GM08714 (cell line): Measurements from ENCODE around the gene HES7.
A peak's percentile ranks its signal among the peaks of the same experiment; 100 is the strongest.

Source experiments
- H3K4me3 ChIP-seq: fragments of 200-500 bp; sonication (Bioruptor generic); 2 replicates; pipeline ENCODE4 v1.5.1; 2014; ENCODE audit warnings: mild to moderate bottlenecking, low read length, inconsistent platforms
- ZNF274 ChIP-seq: IDR thresholded peaks from 2 replicates; pipeline ENCODE4 v1.6.1; 2012; ENCODE audit warnings: mild to moderate bottlenecking, low read depth, low read length

HES7 gene

GRCh38 chr17:8123695-8124349, at the start of gene HES7:
Gene HES7, minus strand, starts transcription at chr17:8124106. Its CDS starts 22 bp downstream, at chr17:8124084.
- H3K4me3 ChIP-seq, result peak within 1 kb of the TSS; percentile 84; the same call in 1 of the 2 replicates
- TF ChIP-seq ZNF274, result no peak

- TF ChIP-seq ZNF274, result no peak
- H3K4me3 ChIP-seq, result peak overlapping the region; percentile 71
Measured at GRCh38 chr17:8173056-8173870, 49.4 kb upstream of the HES7 start.

DNA sequence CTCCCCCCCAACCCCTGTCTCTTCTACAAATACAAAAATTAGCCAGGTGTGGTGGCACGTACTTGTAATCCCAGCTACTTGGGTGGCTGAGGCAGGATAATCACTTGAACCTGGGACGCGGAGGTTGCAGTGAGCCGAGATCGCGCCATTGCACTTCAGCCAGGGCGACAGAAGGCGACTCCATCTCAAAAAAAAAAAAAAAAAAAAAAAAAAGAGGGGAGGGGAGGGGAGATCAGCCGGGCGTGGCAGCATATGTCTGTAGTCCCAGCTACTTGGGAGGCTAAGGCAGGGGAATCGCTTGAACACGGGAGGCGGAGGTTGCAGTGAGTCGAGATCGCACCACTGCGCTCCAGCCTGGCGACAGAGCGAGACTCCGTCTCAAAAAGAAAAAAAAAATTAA, 46.3 kb upstream of the HES7 start:
- H3K4me3 ChIP-seq, result peak overlapping the region; percentile 3; the same call in 1 of the 2 replicates

DNA sequence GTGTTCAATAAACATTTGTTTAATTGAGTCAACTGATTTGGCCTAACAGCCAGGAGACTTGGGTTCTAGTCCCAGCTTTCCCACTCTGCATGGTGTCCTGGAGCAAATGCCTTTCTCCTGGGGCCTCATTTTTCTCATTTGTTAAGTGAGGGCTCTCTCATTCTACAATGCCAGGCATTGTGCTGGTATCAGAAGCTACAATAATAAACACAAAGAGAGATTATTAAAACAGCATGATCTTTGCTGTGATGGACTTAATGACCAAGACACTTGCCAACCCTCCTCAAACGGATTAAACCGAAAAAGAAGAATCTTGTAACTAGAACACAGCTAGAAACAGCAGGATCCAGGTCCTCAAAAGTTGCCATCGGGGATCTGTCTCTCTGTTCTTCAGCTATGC, 43.6 kb upstream of the HES7 start:
- TF ChIP-seq ZNF274, result no peak
- H3K4me3 ChIP-seq, result no peak overlapping the region

DNA sequence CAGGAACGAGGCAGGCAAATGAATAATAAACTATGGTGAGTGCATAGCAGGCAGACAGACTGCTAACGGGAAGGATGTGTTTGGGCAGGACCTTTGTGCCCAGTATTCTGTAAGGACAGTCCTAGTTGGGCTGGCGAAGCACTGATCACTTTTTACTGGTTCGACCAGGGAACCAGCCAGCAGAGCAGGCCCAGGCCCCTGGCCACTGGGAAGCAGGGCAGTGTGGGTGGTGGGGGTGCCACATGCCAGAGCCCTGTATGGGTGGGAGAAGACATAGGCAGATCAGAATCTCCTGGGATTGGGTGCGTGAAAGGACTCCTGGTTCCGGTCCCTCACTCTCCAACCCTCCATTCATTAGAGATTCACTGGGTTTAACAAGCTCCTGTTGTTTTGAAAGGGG, 42.8 kb upstream of the HES7 start:
- no peak overlapping the region for H3K4me3 ChIP-seq
- TF ChIP-seq ZNF274, result no peak

GRCh38 chr17:8164815-8165131, 40.9 kb upstream of the HES7 start:
- H3K4me3 ChIP-seq, result no peak overlapping the region
- TF ChIP-seq ZNF274, result no peak

DNA sequence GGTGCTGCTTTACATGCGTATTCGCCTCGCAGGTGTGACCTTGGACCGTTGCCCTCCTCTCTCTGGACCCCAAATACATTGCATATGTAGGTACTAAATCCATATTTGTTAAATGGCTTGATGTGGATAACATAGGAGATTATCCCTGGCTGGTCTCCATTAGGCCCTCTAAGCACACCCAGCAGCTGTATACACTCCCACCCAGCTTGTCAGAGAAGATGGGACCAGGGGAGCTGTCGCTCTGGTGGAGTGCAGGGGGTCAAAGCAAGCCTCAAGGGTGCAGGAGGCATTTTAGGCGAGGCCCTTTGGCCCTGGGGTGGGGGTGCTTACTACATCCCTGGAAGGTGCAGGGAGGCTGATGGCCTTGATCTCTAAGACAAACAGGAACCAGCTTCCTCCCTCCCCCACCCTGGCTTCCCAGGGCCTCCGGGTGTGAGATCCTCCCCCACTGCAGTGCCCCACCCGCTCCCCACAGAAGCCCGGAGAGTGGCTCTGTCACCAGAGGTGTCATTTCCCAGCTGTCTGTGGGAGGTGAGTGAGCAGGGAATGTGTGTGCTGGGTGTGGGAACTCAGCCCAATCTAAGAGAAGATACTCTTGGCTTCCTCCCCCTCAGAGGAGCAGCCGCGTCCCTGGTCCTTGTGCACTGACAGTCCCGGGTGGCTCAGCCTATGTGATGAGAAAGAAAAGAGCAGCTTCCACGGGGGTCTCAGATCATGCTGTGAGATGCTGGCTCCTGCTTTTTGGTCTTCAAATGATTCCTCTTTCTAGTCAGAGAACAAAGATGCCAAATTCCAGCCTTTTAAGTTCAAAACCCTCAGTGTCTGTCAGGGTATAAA, 40.3 kb upstream of the HES7 start:
- no peak overlapping the region for H3K4me3 ChIP-seq
- TF ChIP-seq ZNF274, result no peak

GRCh38 chr17:8162997-8163977, 39.4 kb upstream of the HES7 start:
- TF ChIP-seq ZNF274, result no peak
- H3K4me3 ChIP-seq, result peak overlapping the region; percentile 95; the same call in 1 of the 2 replicates

DNA sequence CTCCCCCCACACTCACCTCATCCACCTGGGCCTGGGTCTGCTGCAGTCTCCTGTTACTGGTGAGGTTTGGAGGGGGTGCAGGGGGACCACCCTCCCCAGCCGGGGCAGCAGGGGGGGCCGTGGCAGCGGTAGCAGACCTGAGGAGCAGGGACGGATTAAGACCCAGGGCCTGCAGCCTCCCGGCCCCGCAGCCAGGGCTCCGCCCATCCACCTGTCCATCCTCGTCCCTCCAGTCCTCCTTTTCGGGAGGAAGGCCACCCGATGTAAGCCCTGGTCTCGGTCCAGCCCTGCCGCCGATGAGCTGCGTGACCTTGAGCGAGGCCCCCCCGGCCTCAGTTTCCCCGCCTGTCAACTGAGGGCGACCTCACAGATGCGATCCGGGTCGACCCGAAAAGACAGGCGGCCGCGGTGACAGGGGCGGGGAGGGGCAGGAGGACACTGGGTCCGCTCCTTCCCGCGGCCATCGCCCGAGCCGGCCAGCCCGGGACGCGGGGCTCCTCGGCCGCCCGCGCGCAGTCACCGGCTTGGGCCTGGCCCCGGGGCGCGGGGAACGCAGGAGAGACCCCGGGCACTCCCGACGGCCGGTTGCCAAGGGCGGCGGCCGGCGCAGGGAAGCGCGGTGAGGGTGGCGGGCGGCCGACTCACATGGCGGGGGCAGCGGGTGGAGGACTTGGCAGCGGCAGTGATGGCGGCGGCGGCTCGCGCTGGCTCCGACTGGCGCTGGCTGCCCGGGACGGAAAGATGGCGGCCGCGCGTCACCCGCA, 38.5 kb upstream of the HES7 start, which contains the start of gene VAMP2:
VAMP2 (minus strand) TSS at position 716 of the 764 bp plus-strand sequence; CDS start at position 647, 69 bp downstream.
- peak within 1 kb of the TSS; percentile 95 for H3K4me3 ChIP-seq
- TF ChIP-seq ZNF274, result no peak

GRCh38 chr17:8161289-8162232, 37.7 kb upstream of the HES7 start:
- peak overlapping the region; percentile 95 for H3K4me3 ChIP-seq
- TF ChIP-seq ZNF274, result no peak

- TF ChIP-seq ZNF274, result no peak
- no peak overlapping the region for H3K4me3 ChIP-seq
Measured at GRCh38 chr17:8160741-8161221, 36.9 kb upstream of the HES7 start.

DNA sequence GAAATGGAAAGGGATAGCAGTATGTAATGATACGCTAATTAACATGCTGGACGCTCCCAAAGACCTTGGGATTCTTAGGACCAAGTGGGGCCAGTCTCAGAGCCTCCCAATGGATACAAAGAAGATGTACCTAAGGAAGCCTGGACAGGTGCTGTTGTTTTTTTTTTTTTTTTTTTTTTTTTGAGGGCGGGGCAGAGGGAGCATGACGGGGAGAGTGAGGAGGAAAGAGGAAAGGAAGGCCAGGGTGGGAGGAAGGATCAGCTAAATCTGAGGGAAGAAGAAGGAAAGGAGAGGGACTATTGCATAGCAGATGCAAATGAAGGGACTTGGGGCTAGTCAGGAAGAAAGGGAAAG, 36.3 kb upstream of the HES7 start:
- TF ChIP-seq ZNF274, result no peak
- no peak overlapping the region for H3K4me3 ChIP-seq
